Measurements from ENCODE around the gene DSC1.
"Not testable (repeated sequence)": the region's sequence is repeated elsewhere in the genome, so short reads cannot be mapped to it uniquely, and the experiment has no call there.

DSC1 gene

GRCh38 chr18:31162825-31163435 lies at the start of gene DSC1:
DSC1 (minus strand) TSS chr18:31162856; CDS start chr18:31162594, 262 bp downstream.
- DNase-seq (ENCODE audit: low read depth), result no peak

GRCh38 chr18:31211047-31211446 lies 48.4 kb upstream of the DSC1 start:
- DNase-seq (ENCODE audit: low read depth), result no peak

- DNase-seq (ENCODE audit: low read depth), result no peak
These were observed 46.4 kb upstream of the DSC1 start for GRCh38 chr18:31209041-31209440.

GRCh38 chr18:31207391-31207790 lies 44.7 kb upstream of the DSC1 start:
- DNase-seq (ENCODE audit: low read depth), result no peak

- no peak for DNase-seq (ENCODE audit: low read depth)
These were observed 44.2 kb upstream of the DSC1 start for GRCh38 chr18:31206787-31207381.

- no peak for DNase-seq (ENCODE audit: low read depth)
These were observed 43.4 kb upstream of the DSC1 start for GRCh38 chr18:31206071-31206470.

- DNase-seq (ENCODE audit: low read depth), result no peak
These were observed 42.6 kb upstream of the DSC1 start for GRCh38 chr18:31205273-31205672.

GRCh38 chr18:31204833-31205232 lies 42.2 kb upstream of the DSC1 start:
- DNase-seq (ENCODE audit: low read depth), result no peak

- no peak for DNase-seq (ENCODE audit: low read depth)
These were observed 41.5 kb upstream of the DSC1 start for GRCh38 chr18:31204166-31204565.

- no peak for DNase-seq (ENCODE audit: low read depth)
These were observed 41.1 kb upstream of the DSC1 start for GRCh38 chr18:31203794-31204148.

- DNase-seq (ENCODE audit: low read depth), result no peak
These were observed 40.6 kb upstream of the DSC1 start for GRCh38 chr18:31203096-31203793.

- no peak for DNase-seq (ENCODE audit: low read depth)
These were observed 36.6 kb upstream of the DSC1 start for GRCh38 chr18:31199190-31199769.

- no peak for DNase-seq (ENCODE audit: low read depth)
These were observed 35.0 kb upstream of the DSC1 start for GRCh38 chr18:31197676-31198075.

GRCh38 chr18:31195063-31195462 lies 32.4 kb upstream of the DSC1 start:
- DNase-seq (ENCODE audit: low read depth), result no peak

GRCh38 chr18:31192086-31192776 lies 29.6 kb upstream of the DSC1 start:
- DNase-seq (ENCODE audit: low read depth), result no peak

- DNase-seq (ENCODE audit: low read depth), result no peak
These were observed 28.3 kb upstream of the DSC1 start for GRCh38 chr18:31190919-31191318.

GRCh38 chr18:31189757-31190156 lies 27.1 kb upstream of the DSC1 start:
- no peak for DNase-seq (ENCODE audit: low read depth)

- DNase-seq (ENCODE audit: low read depth), result no peak
These were observed 22.7 kb upstream of the DSC1 start for GRCh38 chr18:31185186-31185950.

GRCh38 chr18:31183302-31183701 lies 20.6 kb upstream of the DSC1 start:
- DNase-seq (ENCODE audit: low read depth), result no peak

- not testable (repeated sequence) for DNase-seq (ENCODE audit: low read depth)
These were observed 14.7 kb upstream of the DSC1 start for GRCh38 chr18:31177369-31177768.

- no peak for DNase-seq (ENCODE audit: low read depth)
These were observed 13.9 kb upstream of the DSC1 start for GRCh38 chr18:31176531-31176930.
